ENCODE data around the gene NELL1.

The NELL1 gene

GRCh38 chr11:20990447-20990846, 321.1 kb downstream of the NELL1 start:
- DNase-seq: no peak

GRCh38 chr11:20991471-20991870, 322.1 kb downstream of the NELL1 start:
- DNase-seq: no peak

- DNase-seq: no peak
Observed at GRCh38 chr11:21007297-21007696, 337.9 kb downstream of the NELL1 start.

- DNase-seq: no peak
Observed at GRCh38 chr11:21018248-21018647, 348.9 kb downstream of the NELL1 start.

- no peak for DNase-seq
Observed at GRCh38 chr11:21026685-21027084, 357.3 kb downstream of the NELL1 start.

GRCh38 chr11:21037850-21038249, 368.5 kb downstream of the NELL1 start:
- no peak for DNase-seq

GRCh38 chr11:21038801-21039200, 369.4 kb downstream of the NELL1 start:
- DNase-seq: no peak

GRCh38 chr11:21040630-21041029, 371.2 kb downstream of the NELL1 start:
- DNase-seq: no peak

- DNase-seq: no peak
Observed at GRCh38 chr11:21048626-21049025, 379.2 kb downstream of the NELL1 start.

GRCh38 chr11:21053466-21053865, 384.1 kb downstream of the NELL1 start:
- no peak for DNase-seq

GRCh38 chr11:21056644-21057043, 387.3 kb downstream of the NELL1 start:
- DNase-seq: no peak

GRCh38 chr11:21059879-21060278, 390.5 kb downstream of the NELL1 start:
- no peak for DNase-seq

- DNase-seq: no peak
Observed at GRCh38 chr11:21066030-21066429, 396.6 kb downstream of the NELL1 start.

- no peak for DNase-seq
Observed at GRCh38 chr11:21068886-21069285, 399.5 kb downstream of the NELL1 start.

GRCh38 chr11:21069909-21070308, 400.5 kb downstream of the NELL1 start:
- no peak for DNase-seq

- DNase-seq: no peak
Observed at GRCh38 chr11:21072558-21072957, 403.2 kb downstream of the NELL1 start.

GRCh38 chr11:21082853-21083252, 413.5 kb downstream of the NELL1 start:
- DNase-seq: no peak

- DNase-seq: no peak
Observed at GRCh38 chr11:21088930-21089329, 419.5 kb downstream of the NELL1 start.

- no peak for DNase-seq
Observed at GRCh38 chr11:21104641-21105040, 435.3 kb downstream of the NELL1 start.

- DNase-seq: no peak
Observed at GRCh38 chr11:21105196-21105917, 436.0 kb downstream of the NELL1 start.

- DNase-seq: no peak
Observed at GRCh38 chr11:21109341-21109740, 440.0 kb downstream of the NELL1 start.

GRCh38 chr11:21110415-21110814, 441.0 kb downstream of the NELL1 start:
- DNase-seq: no peak

- no peak for DNase-seq
Observed at GRCh38 chr11:21113876-21114275, 444.5 kb downstream of the NELL1 start.

- no peak for DNase-seq
Observed at GRCh38 chr11:21116009-21116408, 446.6 kb downstream of the NELL1 start.

GRCh38 chr11:21119411-21119810, 450.0 kb downstream of the NELL1 start:
- DNase-seq: no peak
